Daoy (cell line): ENCODE data around the gene NDN. TPM values are rescaled to one million over a fixed set of nuclear protein-coding genes. Genes with fewer than 3 reads are reported as not detected.

Source experiments
- DNase-seq: peaks from one replicate; pipeline ENCODE4 v3.0.0-alpha.2; 2015; ENCODE audit warnings: low read depth
- total RNA-seq: library from RNA; depleted of rRNA; stranded (reverse); fragments of >200 nt; shearing (Covaris generic); gene quantifications from 2 replicates; pipeline ENCODE4 v1.2.3, GENCODE V29; 2014; rRNA removed

The NDN gene, protein sequence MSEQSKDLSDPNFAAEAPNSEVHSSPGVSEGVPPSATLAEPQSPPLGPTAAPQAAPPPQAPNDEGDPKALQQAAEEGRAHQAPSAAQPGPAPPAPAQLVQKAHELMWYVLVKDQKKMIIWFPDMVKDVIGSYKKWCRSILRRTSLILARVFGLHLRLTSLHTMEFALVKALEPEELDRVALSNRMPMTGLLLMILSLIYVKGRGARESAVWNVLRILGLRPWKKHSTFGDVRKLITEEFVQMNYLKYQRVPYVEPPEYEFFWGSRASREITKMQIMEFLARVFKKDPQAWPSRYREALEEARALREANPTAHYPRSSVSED
- total RNA-seq = 139 and 158 TPM in 2 replicates

DNA sequence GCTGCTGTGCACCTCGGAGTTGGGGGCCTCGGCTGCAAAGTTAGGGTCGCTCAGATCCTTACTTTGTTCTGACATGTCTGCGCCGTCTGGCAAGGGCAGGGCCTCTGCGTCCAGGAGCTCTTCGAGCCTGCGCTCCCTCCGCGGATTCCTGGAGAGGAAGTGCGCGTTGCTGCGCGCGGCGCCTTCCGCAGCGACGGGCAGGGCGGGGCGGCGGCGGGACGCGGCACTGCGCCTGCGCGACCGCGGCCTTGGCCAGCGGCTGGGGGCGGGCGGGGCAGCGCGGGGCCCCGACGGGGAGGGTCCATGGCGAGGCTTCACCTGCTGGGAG is at the start of gene NDN:
Gene NDN (minus strand): TSS at position 163 of the 328 bp plus-strand sequence. CDS start 88 bp downstream, at position 75.
- peak; percentile 90 for DNase-seq

DNA sequence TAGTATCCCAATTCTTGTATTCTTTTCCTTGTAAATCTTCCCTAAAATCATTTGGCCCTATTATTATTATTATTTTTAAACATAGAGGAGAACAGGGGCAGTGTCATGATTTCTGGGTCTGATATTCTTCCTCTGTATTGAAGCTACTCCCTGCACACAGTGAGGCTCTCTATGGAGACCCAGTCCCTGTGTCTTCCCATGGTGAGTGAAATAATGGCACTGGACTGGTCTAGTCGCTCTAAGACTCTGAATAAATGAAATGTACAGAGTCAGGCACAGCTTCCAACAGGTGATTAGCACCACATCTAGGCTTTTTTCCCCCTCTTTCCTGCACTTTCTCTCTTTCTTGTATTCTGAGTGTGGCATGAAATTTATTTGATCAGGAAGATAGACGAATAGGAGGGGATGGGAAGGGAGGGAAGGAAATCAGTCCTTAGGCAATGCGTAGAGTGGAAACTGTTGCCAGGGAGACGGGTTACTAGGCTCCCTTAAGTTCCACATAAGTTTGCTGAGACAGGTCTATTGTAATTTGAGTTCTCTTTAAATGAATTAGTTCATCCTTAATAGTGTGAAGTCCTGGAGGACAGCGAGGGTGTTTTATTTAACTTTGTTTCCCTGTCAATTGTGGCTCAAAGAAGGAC is 49.0 kb upstream of the NDN start:
- DNase-seq = no peak

DNA sequence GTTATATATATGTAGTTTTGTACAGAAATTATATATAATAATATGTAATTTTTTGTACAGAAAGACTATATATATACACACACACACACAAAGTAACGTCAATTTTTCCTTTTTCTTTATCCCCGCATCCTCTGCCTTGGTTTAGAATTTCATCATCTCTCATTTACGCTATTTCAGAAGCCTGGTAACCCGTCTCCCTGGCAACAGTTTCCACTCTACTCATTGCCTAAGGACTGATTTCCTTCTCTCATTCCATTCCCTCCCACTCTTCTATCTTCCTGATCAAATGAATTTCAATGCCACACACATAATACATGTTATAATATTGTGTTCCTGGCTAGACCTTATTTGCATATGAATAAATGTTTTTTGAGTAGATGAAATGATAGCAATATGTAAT is 47.8 kb upstream of the NDN start:
- no peak for DNase-seq

DNA sequence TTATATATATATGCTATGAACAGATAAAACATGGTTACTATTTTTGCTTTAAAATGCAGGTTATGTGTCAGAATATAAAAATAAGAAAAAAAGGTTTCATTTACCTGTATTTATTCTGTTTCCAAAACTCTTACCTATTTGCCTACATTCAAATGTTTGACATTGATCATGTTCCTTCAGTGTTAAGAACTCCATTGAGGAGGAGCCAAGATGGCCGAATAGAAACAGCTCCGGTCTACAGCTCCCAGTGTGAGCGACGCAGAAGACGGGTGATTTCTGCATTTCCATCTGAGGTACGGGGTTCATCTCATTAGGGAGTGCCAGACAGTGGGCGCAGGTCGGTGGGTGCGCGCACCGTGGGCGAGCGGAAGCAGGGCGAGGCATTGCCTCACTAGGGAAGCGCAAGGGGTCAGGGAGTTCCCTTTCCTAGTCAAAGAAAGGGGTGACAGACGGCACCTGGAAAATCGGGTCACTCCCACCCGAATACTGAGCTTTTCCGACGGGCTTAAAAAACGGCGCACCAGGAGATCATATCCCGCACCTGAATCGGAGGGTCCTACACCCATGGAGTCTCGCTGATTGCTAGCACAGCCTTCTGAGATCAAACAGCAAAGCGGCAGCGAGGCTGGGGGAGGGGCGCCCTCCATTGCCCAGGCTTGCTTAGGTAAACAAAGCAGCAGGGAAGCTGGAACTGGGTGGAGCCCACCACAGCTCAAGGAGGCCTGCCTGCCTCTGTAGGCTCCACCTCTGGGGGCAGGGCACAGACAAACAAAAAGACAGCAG is 27.0 kb upstream of the NDN start:
- DNase-seq = peak; percentile 25

DNA sequence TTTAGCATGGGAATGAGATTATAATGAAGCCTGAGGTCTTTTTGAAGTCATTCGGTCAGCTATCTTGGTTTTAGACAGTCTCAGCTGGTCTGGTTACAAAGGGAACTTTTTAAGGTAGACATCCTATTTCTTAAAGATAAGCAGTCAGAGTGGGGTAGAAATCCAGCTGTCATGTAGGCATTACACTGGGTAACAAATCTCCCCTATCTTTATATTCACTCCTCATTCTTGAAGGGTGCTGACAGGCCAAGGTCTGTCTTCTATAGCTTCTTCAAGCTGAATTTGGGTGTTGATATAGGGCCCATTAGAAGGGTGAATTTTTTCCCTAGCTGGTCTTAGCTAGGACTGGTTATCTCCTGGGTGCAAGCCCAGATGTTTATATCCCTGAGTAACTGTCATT is 21.2 kb upstream of the NDN start:
- no peak for DNase-seq

DNA sequence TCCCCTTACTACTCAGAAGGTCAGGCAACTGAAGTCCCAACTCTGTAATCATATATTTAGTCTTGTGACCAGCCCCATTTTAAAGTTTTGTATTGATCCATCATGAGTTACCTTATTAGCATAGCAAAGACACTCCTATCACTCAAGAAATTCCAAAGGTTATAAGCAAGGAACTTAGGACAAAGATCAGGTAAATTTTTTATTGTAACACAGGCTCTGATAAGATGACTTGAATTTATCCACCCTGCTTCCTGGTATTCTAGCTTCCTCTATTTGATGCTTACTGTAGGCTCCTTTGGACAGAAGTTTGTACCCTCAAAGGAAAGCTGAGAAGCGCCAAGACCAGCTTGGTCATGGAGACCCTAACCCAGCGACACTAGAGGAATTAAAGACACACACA is 8.2 kb upstream of the NDN start:
- DNase-seq = no peak

DNA sequence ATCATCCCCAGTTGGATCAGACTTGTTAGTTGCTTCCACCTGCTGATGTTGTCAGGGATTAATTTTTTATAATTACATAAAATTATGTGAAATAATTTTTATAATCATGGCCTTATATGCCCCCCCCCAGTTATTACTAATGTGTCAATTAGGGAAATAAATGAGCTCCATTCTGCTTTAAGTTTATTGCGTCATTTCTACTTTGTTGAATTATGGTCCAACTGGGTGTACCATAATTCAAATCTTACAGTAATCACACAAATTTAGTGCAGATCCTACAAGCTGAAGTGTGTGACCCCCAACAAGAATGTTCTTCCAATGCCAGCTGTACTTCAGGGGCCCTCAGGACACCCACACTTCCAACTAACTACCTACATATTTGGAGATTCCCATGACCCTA is 7.5 kb upstream of the NDN start:
- DNase-seq = no peak

DNA sequence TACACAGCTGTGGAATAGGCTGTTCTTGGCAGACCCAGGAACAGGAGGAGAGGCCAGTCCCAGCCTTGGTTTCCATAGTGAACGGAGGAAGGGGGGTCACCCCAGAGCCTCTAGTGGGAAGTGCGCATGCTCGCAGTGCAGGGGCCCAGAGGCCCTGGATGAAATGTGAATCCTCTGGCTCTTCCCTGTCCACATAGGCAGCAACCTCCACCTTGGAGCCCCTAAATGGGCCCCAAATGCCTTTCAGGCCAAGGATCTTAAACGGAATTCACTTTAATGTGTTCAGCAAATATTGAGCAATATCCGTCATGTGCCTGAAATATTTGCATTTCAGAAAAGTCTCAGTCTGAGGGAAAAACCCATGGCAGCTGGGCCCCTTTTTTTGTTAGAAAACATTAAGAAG is 3.3 kb upstream of the NDN start:
- DNase-seq = peak; percentile 70

DNA sequence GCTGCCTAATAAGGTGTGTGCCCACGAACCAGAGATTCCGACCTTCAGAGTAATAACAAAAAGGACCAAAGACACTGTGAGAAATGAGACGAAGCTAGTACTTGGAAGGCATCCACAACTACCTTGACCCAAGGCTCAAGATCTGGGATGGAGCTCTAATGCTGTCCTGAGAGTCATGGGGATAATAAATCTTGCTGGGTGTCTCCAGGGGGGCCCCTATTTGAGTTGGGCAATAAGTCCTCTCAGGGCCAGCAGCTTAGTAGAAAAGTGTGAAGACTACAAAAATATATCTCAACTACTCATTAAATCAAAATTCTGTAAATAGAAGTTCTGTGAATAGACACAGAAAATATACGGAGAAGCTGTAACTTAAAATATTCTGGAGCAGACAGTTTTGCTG is 2.9 kb upstream of the NDN start:
- DNase-seq = no peak

DNA sequence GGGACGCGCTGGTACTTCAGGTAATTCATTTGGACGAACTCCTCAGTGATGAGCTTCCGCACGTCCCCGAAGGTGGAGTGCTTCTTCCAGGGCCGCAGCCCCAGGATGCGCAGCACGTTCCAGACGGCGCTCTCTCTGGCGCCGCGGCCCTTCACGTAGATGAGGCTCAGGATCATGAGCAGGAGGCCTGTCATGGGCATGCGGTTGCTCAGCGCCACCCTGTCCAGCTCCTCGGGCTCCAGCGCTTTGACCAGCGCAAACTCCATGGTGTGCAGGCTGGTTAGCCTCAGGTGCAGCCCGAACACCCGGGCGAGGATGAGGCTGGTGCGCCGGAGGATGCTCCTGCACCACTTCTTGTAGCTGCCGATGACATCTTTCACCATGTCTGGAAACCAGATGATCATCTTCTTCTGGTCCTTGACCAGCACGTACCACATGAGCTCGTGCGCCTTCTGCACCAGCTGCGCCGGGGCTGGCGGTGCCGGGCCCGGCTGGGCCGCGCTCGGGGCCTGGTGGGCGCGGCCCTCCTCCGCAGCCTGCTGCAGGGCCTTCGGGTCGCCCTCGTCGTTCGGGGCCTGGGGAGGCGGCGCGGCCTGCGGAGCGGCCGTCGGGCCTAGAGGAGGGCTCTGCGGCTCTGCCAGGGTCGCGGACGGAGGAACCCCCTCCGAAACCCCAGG is 501 bp downstream of the NDN start:
- peak; percentile 22 for DNase-seq

DNA sequence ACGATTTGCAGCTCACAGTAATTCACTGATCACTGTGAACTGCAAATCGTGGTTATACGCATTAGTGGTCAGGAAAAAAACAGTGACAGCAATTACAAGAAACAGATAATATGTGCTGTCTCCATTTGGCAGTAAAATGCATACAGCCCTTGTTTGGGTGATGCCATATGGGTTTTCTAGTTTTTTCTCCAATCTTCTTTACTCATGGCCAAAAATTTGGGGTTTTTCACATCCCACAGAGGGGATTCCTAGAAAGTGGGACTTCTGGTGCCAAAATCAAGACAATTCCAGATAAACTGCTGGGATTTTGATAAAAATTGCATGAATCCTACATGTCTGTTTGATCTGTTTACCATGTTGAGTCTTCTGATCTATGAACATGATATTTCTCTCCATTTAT is 15.6 kb downstream of the NDN start:
- DNase-seq = no peak

DNA sequence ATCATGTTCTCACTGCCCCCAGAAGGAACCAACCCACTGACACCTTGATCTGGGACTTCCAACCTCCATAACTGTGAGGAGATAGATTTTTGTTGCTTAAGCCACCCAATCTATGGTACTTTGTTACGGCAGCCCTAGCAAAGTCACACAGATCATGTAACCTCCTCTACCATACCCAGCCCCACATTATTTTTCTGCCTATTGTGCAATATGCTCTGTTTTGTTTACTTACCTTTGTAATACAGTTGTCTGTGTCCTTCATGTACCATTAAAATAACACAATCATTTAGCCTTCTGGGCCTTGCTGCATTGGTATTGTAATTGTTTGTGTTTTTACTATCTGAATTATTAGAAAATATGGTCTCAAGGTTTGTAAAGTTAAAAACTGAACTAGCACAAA is 16.1 kb downstream of the NDN start:
- DNase-seq = no peak

DNA sequence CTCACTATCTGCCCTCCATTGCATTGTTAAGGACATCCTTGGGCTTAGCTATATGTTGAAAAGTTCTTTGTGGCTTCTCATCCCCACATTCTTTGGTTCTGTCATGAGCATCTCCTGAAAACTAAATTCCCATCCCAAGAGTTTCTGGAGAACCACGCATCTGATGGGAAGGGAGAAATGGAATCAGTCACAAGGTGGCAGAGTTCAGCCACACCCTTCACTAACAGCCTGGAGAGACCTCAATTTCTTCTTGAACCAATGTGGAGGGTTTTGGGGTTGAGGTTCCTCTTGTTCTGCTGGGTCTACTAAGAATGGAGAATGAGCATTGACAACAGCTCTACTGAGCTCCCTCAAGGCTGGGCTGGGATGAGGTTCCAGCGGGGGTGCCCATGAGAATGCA is 23.9 kb downstream of the NDN start:
- DNase-seq = no peak

DNA sequence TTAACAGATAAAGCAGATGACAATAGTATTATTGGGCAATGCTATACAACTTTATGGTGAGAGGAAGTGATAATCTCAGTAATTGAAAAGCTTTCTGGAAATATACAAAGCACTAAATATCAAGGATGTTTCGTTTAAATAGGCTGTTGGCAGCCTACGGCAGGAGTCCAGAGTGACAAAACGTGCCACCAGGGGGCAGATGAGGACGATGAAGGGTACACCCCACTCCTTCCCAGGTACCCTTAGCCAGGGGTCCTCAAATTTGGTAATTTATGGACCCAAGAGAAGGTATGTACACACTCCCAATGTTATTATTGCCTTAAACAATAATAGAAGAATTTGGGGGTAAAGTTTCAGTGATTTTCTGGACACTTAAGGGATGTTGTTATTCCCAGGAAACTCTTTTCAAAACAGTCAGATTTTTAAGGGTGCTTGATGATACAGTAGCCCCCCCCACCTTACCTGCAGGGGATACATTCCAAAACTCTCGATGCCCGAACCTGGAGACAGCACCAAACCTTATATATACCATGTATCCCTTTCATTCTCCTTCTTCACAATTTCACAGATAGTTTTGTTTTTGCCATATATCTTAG is 38.1 kb downstream of the NDN start:
- peak; percentile 60 for DNase-seq

DNA sequence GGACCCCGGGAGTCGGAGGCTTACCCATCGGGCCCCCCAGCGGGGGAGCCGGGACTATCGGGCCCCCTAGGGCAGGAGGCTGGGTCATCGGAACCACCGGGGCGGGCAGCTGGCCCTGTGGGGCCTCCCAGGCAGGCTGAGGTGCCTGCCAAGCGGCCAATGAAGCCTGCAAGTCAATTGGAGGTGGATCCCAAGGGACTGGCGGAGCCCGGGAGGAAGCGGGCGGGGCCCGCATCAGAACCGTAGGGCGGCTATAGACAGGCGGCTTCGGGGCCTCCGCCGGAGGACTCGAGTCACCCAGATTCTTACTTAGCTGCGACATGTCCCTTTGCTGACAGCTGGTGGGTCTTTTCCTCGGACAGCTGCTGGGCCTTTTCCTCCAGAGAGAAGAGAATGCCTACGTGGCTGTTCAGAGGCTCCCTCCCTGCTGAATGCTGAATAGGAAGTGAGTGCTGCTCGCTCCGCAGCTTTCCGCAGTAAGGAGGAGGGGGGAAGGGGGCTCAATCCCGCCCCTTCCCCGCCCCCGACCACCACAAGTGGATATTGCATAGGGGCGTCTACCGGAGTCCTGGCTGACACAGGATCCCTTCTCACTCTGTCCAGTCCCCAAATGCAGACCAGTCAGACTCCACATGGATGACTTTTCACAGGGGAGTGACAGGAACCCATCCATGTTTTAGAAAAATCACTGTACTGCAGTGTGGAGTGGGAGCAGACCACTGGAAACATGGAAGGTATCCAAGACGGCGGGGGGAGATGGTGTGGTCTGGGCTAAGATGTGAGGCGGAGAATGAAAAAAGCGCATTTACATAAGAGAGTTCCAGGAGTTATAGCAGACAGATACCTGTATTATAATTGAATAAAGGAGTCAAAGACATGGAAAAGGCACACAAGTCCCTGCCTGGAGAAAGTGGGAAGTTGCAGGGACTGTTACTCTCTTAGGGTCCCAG is 39.4 kb downstream of the NDN start, which contains the start of gene MAGEL2:
Gene MAGEL2 (minus strand): TSS at position 447 of the 950 bp plus-strand sequence. CDS start 125 bp downstream, at position 322.
- DNase-seq = peak; percentile 45

DNA sequence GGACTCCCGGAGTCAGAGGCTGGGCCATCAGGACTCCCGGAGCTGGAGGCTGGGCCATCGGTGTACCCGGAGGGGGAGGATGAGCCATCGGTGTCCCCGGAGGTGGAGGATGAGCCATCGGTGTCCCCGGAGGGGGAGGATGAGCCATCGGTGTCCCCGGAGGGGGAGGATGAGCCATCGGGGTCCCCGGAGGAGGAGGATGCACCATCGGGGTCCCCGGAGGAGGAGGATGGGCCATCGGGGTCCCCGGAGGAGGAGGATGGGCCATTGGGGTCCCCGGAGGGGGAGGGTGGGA is 40.2 kb downstream of the NDN start:
- no peak for DNase-seq

DNA sequence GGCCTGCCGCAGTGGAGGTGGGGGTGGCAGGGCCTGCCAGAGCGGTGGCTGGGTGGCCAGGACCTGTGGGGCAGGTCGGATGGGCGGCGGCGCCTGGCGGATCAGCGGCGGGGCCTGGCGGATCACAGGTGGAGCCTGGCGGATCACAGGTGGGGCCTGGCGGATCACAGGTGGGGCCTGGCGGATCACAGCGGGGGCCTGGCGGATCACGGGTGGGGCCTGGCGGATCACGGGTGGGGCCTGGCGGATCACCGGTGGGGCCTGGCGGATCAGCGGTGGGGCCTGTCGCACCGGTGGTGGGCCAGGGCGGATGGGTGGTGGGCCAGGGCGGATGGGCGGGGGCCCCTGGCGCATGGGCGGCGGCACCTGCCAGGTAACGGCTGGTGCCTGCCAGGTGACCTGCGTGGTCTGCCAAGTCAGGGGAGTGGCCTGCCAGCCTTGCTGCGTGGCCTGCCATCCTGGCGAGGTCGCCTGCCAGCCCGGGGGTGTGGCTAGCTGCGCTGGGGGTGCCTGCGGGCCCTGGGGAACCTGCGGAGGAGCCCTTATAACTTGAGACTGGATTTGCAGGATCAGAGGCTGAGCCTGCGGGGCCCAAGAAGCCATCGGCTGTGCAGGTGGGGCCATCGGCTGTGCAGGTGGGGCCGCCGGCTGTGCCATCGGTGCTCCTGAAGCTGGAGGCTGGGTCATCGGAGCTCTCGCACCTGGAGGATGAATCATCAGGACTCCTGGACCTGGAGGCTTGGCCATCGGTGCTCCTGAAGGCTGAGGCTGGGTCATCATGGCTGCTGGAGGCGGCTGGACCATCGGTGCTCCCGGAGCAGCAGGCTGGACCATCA is 40.7 kb downstream of the NDN start:
- no peak for DNase-seq

DNA sequence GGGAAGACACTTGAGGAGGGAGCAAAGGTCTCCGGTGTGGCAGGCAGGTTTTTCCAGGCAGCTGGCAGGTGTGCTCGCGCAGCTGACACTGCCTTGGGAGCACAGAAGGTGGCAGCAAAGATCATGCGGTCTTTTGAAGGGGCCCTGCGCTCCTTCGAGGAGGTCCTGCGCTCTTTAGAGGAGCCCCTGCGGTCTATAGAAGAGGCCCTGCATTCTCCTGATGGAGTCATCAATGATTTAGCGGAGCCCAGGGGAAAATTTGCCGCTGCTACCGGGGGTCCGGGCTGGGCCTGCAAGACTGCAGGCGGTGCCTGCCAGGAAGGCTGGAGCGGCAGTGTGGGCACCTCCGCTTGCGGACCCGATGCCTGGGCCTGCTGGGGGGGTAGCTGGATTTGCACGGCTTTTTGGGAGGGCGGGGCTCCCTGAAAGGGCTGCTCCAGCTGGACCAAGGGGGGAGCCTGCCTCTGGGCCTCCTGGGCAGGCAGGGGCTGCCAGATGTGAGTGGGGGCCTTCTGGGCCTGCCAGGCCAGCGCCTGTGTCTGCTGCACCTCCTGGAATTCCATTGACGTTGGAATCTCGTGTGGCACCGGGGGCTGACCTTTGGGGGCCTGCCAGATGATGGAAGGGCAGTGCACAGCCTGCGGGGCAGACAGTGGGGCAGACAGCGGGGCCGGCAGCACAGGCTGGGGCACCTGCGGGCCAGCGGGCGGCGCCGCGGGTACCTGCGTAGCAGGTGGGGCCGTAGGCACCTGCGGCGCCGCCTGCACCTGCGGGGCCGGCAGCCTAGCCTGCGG is 41.5 kb downstream of the NDN start:
- peak; percentile 63 for DNase-seq

DNA sequence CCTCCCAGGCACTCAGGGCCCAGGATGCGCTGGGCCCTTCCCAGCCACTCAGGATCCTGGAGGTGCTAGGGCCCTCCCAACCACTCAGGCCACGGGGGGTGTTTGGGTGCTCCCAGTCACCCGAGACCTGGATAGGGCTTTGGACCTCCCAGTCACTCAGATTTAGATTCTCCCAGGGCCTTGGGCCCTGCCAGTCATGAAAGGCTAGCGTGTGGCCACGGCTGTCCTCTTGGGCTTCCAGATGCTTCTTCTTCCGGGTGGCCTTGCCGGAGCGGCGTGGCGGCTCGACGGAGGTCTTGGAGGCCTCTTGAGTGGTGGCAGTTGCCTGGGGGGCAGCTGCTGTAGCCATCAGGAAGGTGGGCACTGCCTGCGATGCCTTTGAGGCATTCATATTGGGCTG is 42.3 kb downstream of the NDN start:
- no peak for DNase-seq
